ENCODE data around the gene KBTBD4.

KBTBD4 gene

GRCh38 chr11:47592251-47592650 is 13.5 kb upstream of the KBTBD4 start:
- TF ChIP-seq, protein P1, sequence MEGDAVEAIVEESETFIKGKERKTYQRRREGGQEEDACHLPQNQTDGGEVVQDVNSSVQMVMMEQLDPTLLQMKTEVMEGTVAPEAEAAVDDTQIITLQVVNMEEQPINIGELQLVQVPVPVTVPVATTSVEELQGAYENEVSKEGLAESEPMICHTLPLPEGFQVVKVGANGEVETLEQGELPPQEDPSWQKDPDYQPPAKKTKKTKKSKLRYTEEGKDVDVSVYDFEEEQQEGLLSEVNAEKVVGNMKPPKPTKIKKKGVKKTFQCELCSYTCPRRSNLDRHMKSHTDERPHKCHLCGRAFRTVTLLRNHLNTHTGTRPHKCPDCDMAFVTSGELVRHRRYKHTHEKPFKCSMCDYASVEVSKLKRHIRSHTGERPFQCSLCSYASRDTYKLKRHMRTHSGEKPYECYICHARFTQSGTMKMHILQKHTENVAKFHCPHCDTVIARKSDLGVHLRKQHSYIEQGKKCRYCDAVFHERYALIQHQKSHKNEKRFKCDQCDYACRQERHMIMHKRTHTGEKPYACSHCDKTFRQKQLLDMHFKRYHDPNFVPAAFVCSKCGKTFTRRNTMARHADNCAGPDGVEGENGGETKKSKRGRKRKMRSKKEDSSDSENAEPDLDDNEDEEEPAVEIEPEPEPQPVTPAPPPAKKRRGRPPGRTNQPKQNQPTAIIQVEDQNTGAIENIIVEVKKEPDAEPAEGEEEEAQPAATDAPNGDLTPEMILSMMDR (IDR thresholded peaks at IDR 0.05; ENCODE audit: borderline replicate concordance, control extremely low read depth, extremely low read depth, insufficient read depth, missing control alignments), result no peak
- in situ Hi-C loops (cut with MboI; ENCODE audit: low sequenced_read_pairs, unreplicated experiment), result no loop called here
- no peak for DNase-seq (ENCODE audit: low spot score)

- in situ Hi-C loops (cut with MboI; ENCODE audit: low sequenced_read_pairs, unreplicated experiment), result no loop called here
- DNase-seq (ENCODE audit: low spot score), result no peak
- TF ChIP-seq, protein P1 (IDR thresholded peaks at IDR 0.05; ENCODE audit: borderline replicate concordance, control extremely low read depth, extremely low read depth, insufficient read depth, missing control alignments), result no peak
These were observed 13.0 kb upstream of the KBTBD4 start for GRCh38 chr11:47591764-47592163.

DNA sequence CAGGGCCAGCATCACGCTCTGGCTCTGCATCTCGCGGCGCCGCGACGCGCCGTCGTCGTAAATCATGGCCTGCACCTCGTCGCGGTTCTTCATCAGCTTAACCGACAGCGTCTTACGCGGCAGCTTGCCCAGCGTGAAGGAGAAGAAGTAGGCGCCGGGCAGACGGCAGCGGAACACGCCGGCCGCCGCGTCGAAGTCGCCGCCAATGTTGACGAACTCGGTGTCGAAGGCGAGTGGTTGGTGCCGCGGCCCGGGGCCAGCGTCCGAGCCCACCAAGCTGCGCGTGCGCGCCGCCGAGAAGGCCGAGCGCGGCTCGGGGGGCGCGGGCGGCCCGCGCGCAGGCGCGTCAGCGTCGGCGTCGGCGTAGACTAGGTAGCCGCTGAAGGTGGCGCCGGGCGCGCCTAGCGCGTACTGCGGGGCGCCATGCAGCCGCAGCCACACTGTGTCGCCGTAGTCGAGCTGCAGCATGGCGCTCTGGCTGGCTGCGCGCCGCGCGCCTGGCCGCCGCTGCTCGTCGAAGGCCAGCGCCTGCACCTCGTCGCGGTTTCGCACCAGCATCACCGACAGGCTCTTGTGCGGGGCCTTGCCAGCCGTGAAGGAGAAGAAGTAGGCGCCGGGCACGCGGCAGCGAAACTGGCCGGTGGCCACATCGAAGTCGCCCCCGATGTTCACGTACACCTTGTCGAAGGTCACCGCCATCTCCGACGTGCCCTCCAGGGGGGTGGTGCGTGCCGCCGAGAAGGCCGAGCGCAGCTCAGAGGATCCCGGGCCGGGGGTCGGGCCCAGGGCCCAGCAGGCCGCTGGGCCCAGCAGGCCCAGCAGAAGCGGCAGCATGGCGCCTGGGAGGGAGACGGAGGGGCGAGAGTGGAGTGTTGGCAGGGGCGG is 11.4 kb upstream of the KBTBD4 start:
- TF ChIP-seq, protein P1 (IDR thresholded peaks at IDR 0.05; ENCODE audit: borderline replicate concordance, control extremely low read depth, extremely low read depth, insufficient read depth, missing control alignments), result no peak
- DNase-seq (ENCODE audit: low spot score), result no peak

GRCh38 chr11:47589584-47589976 is 10.8 kb upstream of the KBTBD4 start:
- TF ChIP-seq, protein P1 (IDR thresholded peaks at IDR 0.05; ENCODE audit: borderline replicate concordance, control extremely low read depth, extremely low read depth, insufficient read depth, missing control alignments), result no peak
- in situ Hi-C loops (cut with MboI; ENCODE audit: low sequenced_read_pairs, unreplicated experiment), result no loop called here
- DNase-seq (ENCODE audit: low spot score), result no peak

More for the DNA sequence above, 11.4 kb upstream of the KBTBD4 start:
- in situ Hi-C loops (cut with MboI; ENCODE audit: low sequenced_read_pairs, unreplicated experiment), result no loop called here

GRCh38 chr11:47589118-47589517 is 10.3 kb upstream of the KBTBD4 start:
- in situ Hi-C loops (cut with MboI; ENCODE audit: low sequenced_read_pairs, unreplicated experiment), result no loop called here
- DNase-seq (ENCODE audit: low spot score), result no peak
- TF ChIP-seq, protein P1 (IDR thresholded peaks at IDR 0.05; ENCODE audit: borderline replicate concordance, control extremely low read depth, extremely low read depth, insufficient read depth, missing control alignments), result no peak

GRCh38 chr11:47587723-47588326 is 9.1 kb upstream of the KBTBD4 start:
- in situ Hi-C loops (cut with MboI; ENCODE audit: low sequenced_read_pairs, unreplicated experiment), result no loop called here
- DNase-seq (ENCODE audit: low spot score), result no peak
- TF ChIP-seq, protein P1 (IDR thresholded peaks at IDR 0.05; ENCODE audit: borderline replicate concordance, control extremely low read depth, extremely low read depth, insufficient read depth, missing control alignments), result no peak
